Uterus (tissue), 2 donors: ENCODE results near the gene PLXNA2.

Source experiments
- CTCF ChIP-seq, 4 experiments: fragments of 200-600 bp in 2 of 4; fragments of 450-650 bp in 2 of 4; sonication (generic) in 2 of 4; IDR thresholded peaks; one replicate each; pipeline ENCODE4 v1.5.1; 2016 to 2019; ENCODE audit warnings: antibody characterized with exemption in 4 of 4, mild to moderate bottlenecking in 2 of 4, moderate library complexity in 1 of 4
- POLR2A ChIP-seq, 2 donors: fragments of 450-650 bp; IDR thresholded peaks; one replicate each; pipeline ENCODE4 v1.6.1; 2016; ENCODE audit warnings: antibody characterized with exemption in 2 of 2, mild to moderate bottlenecking in 1 of 2, moderate library complexity in 1 of 2

- TF ChIP-seq CTCF (IDR thresholded peaks at IDR 0.05) (no peak), POLR2A (IDR thresholded peaks at IDR 0.05) (no peak)
Measured at GRCh38 chr1:208154679-208155642, 89.2 kb downstream of the PLXNA2 start.
